HG03095 (cell line): ENCODE results near the gene NR2F1-AS1.
"Not testable (repeated sequence)": the region's sequence is repeated elsewhere in the genome, so short reads cannot be mapped to it uniquely, and the experiment has no call there.

Experiments used
- ATAC-seq: cut with Tn5 transposase; IDR thresholded peaks from one replicate; pipeline ENCODE4 v1.9.1; 2021; ENCODE audit warnings: moderate library complexity; ENCODE audit not compliant: unreplicated experiment

The NR2F1-AS1 gene

DNA sequence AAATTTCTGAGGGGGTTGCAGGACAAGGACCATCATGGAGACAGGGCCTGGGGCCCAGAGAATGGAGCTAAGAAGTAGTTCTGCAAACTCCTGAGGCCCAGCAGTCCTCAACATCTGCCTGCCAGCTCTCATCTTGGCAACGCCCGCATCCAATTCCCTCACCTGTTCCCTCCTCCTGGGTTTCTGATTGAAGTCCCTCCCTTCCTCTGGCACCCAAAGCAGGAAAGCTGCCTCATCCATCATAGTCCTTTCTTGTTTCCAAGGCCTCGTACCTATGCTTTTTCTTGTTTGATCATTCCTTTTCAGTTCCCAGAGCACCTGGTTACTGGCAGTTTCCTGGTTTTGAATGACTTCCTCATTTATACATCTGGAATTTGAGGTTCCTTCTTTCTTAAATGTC lies 181.3 kb downstream of the NR2F1-AS1 start:
- no peak for ATAC-seq

- no peak for ATAC-seq
Observed at GRCh38 chr5:93395971-93396379, 185.0 kb downstream of the NR2F1-AS1 start.

GRCh38 chr5:93395010-93395409 lies 186.0 kb downstream of the NR2F1-AS1 start:
- ATAC-seq = no peak

- ATAC-seq = no peak
Observed at GRCh38 chr5:93394301-93394700, 186.7 kb downstream of the NR2F1-AS1 start.

DNA sequence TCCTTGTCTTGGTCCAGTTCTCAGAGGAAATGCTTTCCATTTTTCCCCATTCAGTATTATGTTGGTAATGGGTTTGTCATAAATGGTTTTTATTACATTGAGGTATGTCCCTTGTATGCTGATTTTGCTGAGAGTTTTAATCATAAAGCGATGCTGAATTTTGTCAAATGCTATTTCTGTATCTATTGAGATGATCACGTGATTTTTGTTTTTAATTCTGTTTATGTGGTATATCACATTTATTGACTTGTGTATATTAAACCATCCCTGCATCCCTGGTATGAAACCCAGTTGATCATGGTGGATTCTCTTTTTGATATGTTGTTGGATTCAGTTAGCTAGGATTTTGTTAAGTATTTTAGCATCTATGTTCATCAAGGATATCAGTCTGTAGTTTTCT lies 189.8 kb downstream of the NR2F1-AS1 start:
- not testable (repeated sequence) for ATAC-seq

- ATAC-seq = no peak
Observed at GRCh38 chr5:93385655-93386054, 195.4 kb downstream of the NR2F1-AS1 start.

- no peak for ATAC-seq
Observed at GRCh38 chr5:93384995-93385394, 196.0 kb downstream of the NR2F1-AS1 start.

DNA sequence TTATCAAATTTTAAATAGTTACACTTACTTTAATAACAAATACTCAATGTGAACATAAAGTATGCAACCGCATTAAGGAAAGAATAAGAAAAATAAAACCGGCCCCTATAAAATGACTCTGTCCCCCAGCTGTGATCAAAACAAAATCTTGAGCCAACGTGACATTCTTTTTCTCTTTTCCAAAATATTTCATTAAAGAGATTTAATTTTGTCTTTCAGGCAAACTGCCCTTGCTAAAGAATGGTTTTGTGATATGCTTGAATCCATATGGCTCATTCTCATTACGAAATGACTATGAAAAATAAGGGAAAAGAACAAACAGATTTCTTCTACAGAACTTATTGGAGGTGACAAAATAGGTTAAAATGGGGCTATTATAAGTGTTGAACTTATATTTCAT lies 197.0 kb downstream of the NR2F1-AS1 start:
- no peak for ATAC-seq

GRCh38 chr5:93382188-93382825 lies 198.7 kb downstream of the NR2F1-AS1 start:
- ATAC-seq = no peak

GRCh38 chr5:93381057-93381456 lies 200.0 kb downstream of the NR2F1-AS1 start:
- no peak for ATAC-seq

- no peak for ATAC-seq
Observed at GRCh38 chr5:93378073-93378472, 202.9 kb downstream of the NR2F1-AS1 start.

GRCh38 chr5:93371893-93372292 lies 209.1 kb downstream of the NR2F1-AS1 start:
- ATAC-seq = no peak

GRCh38 chr5:93364378-93364777 lies 216.6 kb downstream of the NR2F1-AS1 start:
- ATAC-seq = no peak

- no peak for ATAC-seq
Observed at GRCh38 chr5:93360436-93361088, 220.5 kb downstream of the NR2F1-AS1 start.

DNA sequence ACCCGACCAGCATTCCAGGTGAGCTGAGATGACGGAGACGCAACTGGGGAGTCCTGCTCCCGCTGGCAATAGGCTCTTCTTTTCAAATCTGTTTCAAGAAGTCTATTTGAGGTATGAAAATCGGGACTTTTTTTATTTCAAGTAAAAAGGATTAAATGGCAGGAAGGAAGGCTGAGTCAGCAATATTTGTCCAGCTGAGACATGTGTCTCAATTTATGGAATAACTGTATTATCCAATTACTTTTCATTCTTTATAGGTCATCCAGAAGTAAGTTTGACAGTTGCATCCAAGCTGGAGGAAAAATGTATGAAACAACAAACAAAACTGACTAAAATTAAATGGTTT lies 221.1 kb downstream of the NR2F1-AS1 start:
- ATAC-seq = no peak
